ENCODE results near the gene AP3B1. TPM values are rescaled to one million over a fixed set of nuclear protein-coding genes. Genes with fewer than 3 reads are reported as not detected.

AP3B1 gene
- total RNA-seq (10 to 100 TPM; 20.8 to 28.0 (median 24.8) TPM), polyA plus RNA-seq (19.0 TPM)
- long read RNA-seq, donor 1, full-length matches to known transcripts = 13 of 52 reads
- long read RNA-seq, donor 1, partial matches to known transcripts = 29 of 52 reads
- long read RNA-seq, donor 1, other reads (novel, unspliced or antisense) = 10 of 52 reads
- long read RNA-seq, donor 2, full-length matches to known transcripts = 4 of 12 reads
- long read RNA-seq, donor 2, partial matches to known transcripts = 5 of 12 reads
- long read RNA-seq, donor 2, other reads (novel, unspliced or antisense) = 3 of 12 reads
- long read RNA-seq, donor 3, full-length matches to known transcripts = 12 of 96 reads
- long read RNA-seq, donor 3, partial matches to known transcripts = 71 of 96 reads
- long read RNA-seq, donor 3, other reads (novel, unspliced or antisense) = 13 of 96 reads
- long read RNA-seq, donor 4, full-length matches to known transcripts = 4 of 14 reads
- long read RNA-seq, donor 4, partial matches to known transcripts = 5 of 14 reads
- long read RNA-seq, donor 4, other reads (novel, unspliced or antisense) = 5 of 14 reads

- Histone ChIP-seq H3K4me3 (ENCODE audit: low read length) (peak within 1 kb of the TSS; percentile 93), H3K27me3 (ENCODE audit: control insufficient read depth, insufficient read depth) (no peaks in the 10 kb centered on the region), H3K27ac (ENCODE audit: low read length) (peak within 1 kb of the TSS; percentile 85), H3K9me3 (ENCODE audit: control insufficient read depth, low read length) (no peaks in the 10 kb centered on the region), H3K4me1 (ENCODE audit: control insufficient read depth, insufficient read depth, low read length) (peaks cover 4% of the 10 kb centered on the region)
- ATAC-seq (peak; percentile 98), DNase-seq (peak; percentile 100)
- WGBS = under 1% methylated on average over 53 of the region's 53 CpGs
- intact Hi-C loops (cut with DNase I) = loop anchor here (5.0 kb wide), 2 partner anchors 63 to 68 kb away; partner anchors contain the start of gene SCAMP1 (in 1 of the 4)
Measured at GRCh38 chr5:78294248-78295034, at the start of gene AP3B1. Gene AP3B1 (minus strand): TSS chr5:78294698. CDS start chr5:78294579, 119 bp downstream.

GRCh38 chr5:78341440-78341839, 46.9 kb upstream of the AP3B1 start:
- DNase-seq (no peak), ATAC-seq (no peak)
- WGBS = 64% methylated on average over 3 of the region's 3 CpGs
- peaks cover 4% of the 10 kb centered on the region for H3K4me1 ChIP-seq (ENCODE audit: control insufficient read depth, insufficient read depth, low read length)
- H3K9me3 ChIP-seq (ENCODE audit: control insufficient read depth, low read length) = no peaks in the 10 kb centered on the region
- no peak overlapping the region for H3K4me3 ChIP-seq (ENCODE audit: low read length)
- intact Hi-C loops (cut with DNase I) = no loop called here
- no peak overlapping the region for H3K27ac ChIP-seq (ENCODE audit: low read length)
- no peaks in the 10 kb centered on the region for H3K27me3 ChIP-seq (ENCODE audit: control insufficient read depth, insufficient read depth)

- intact Hi-C loops (cut with DNase I) = no loop called here
- no peak overlapping the region for H3K27ac ChIP-seq (ENCODE audit: low read length)
- no peaks in the 10 kb centered on the region for H3K4me1 ChIP-seq (ENCODE audit: control insufficient read depth, insufficient read depth, low read length)
- no peak for DNase-seq
- 73% methylated on average over 5 of the region's 5 CpGs for WGBS
- no peak for ATAC-seq
- H3K9me3 ChIP-seq (ENCODE audit: control insufficient read depth, low read length) = no peaks in the 10 kb centered on the region
- no peak overlapping the region for H3K4me3 ChIP-seq (ENCODE audit: low read length)
- no peaks in the 10 kb centered on the region for H3K27me3 ChIP-seq (ENCODE audit: control insufficient read depth, insufficient read depth)
Measured at GRCh38 chr5:78339617-78340436, 45.3 kb upstream of the AP3B1 start.

GRCh38 chr5:78336698-78337097, 42.2 kb upstream of the AP3B1 start:
- intact Hi-C loops (cut with DNase I) = no loop called here
- Histone ChIP-seq H3K9me3 (ENCODE audit: control insufficient read depth, low read length) (no peaks in the 10 kb centered on the region), H3K4me1 (ENCODE audit: control insufficient read depth, insufficient read depth, low read length) (no peaks in the 10 kb centered on the region), H3K27ac (ENCODE audit: low read length) (no peak overlapping the region), H3K4me3 (ENCODE audit: low read length) (no peak overlapping the region), H3K27me3 (ENCODE audit: control insufficient read depth, insufficient read depth) (no peaks in the 10 kb centered on the region)
- no peak for ATAC-seq
- DNase-seq = no peak
- WGBS = 96% methylated on average over 2 of the region's 2 CpGs

- intact Hi-C loops (cut with DNase I) = no loop called here
- H3K27ac ChIP-seq (ENCODE audit: low read length) = no peak overlapping the region
- DNase-seq (no peak), ATAC-seq (no peak)
- H3K27me3 ChIP-seq (ENCODE audit: control insufficient read depth, insufficient read depth) = no peaks in the 10 kb centered on the region
- H3K4me1 ChIP-seq (ENCODE audit: control insufficient read depth, insufficient read depth, low read length) = no peaks in the 10 kb centered on the region
- H3K9me3 ChIP-seq (ENCODE audit: control insufficient read depth, low read length) = no peaks in the 10 kb centered on the region
- 57% methylated on average over 2 of the region's 2 CpGs for WGBS
- H3K4me3 ChIP-seq (ENCODE audit: low read length) = no peak overlapping the region
Measured at GRCh38 chr5:78335976-78336375, 41.5 kb upstream of the AP3B1 start.

- ATAC-seq = no peak
- no peaks in the 10 kb centered on the region for H3K27me3 ChIP-seq (ENCODE audit: control insufficient read depth, insufficient read depth)
- no peak overlapping the region for H3K4me3 ChIP-seq (ENCODE audit: low read length)
- no peaks in the 10 kb centered on the region for H3K4me1 ChIP-seq (ENCODE audit: control insufficient read depth, insufficient read depth, low read length)
- intact Hi-C loops (cut with DNase I) = no loop called here
- H3K9me3 ChIP-seq (ENCODE audit: control insufficient read depth, low read length) = no peaks in the 10 kb centered on the region
- no peak overlapping the region for H3K27ac ChIP-seq (ENCODE audit: low read length)
- 43% methylated on average over 3 of the region's 3 CpGs for WGBS
- DNase-seq = no peak
Measured at GRCh38 chr5:78334811-78335210, 40.3 kb upstream of the AP3B1 start.

- no peak overlapping the region for H3K27ac ChIP-seq (ENCODE audit: low read length)
- DNase-seq (no peak), ATAC-seq (no peak)
- no peaks in the 10 kb centered on the region for H3K9me3 ChIP-seq (ENCODE audit: control insufficient read depth, low read length)
- no peak overlapping the region for H3K4me3 ChIP-seq (ENCODE audit: low read length)
- no peaks in the 10 kb centered on the region for H3K4me1 ChIP-seq (ENCODE audit: control insufficient read depth, insufficient read depth, low read length)
- intact Hi-C loops (cut with DNase I) = no loop called here
- no peaks in the 10 kb centered on the region for H3K27me3 ChIP-seq (ENCODE audit: control insufficient read depth, insufficient read depth)
Measured at GRCh38 chr5:78331523-78332080, 37.1 kb upstream of the AP3B1 start.

GRCh38 chr5:78328585-78329173, 34.2 kb upstream of the AP3B1 start:
- intact Hi-C loops (cut with DNase I) = loop anchor here in 1 of 4 donors (10.0 kb wide), 2 partner anchors 206 to 636 kb away; no protein-coding TSS in a partner anchor
- WGBS = 79% methylated on average over 5 of the region's 5 CpGs
- ATAC-seq (no peak), DNase-seq (no peak)
- Histone ChIP-seq H3K4me3 (ENCODE audit: low read length) (no peak overlapping the region), H3K4me1 (ENCODE audit: control insufficient read depth, insufficient read depth, low read length) (no peaks in the 10 kb centered on the region), H3K27ac (ENCODE audit: low read length) (no peak overlapping the region), H3K27me3 (ENCODE audit: control insufficient read depth, insufficient read depth) (no peaks in the 10 kb centered on the region), H3K9me3 (ENCODE audit: control insufficient read depth, low read length) (no peaks in the 10 kb centered on the region)

GRCh38 chr5:78327761-78328510, 33.4 kb upstream of the AP3B1 start:
- Histone ChIP-seq H3K4me1 (ENCODE audit: control insufficient read depth, insufficient read depth, low read length) (no peaks in the 10 kb centered on the region), H3K9me3 (ENCODE audit: control insufficient read depth, low read length) (no peaks in the 10 kb centered on the region), H3K27me3 (ENCODE audit: control insufficient read depth, insufficient read depth) (no peaks in the 10 kb centered on the region), H3K27ac (ENCODE audit: low read length) (no peak overlapping the region), H3K4me3 (ENCODE audit: low read length) (no peak overlapping the region)
- WGBS = 89% methylated on average over 6 of the region's 6 CpGs
- ATAC-seq (no peak), DNase-seq (no peak)
- intact Hi-C loops (cut with DNase I) = loop anchor here in 1 of 4 donors (10.0 kb wide), 2 partner anchors 207 to 637 kb away; no protein-coding TSS in a partner anchor
